Upper lobe of left lung (tissue), 4 donors: ENCODE results near the gene BRD1.

ENCODE experiments used
- POLR2A ChIP-seq, 4 donors: fragments of 450-650 bp; IDR thresholded peaks; one replicate each; pipeline ENCODE4 v1.5.1; 2016 to 2017; ENCODE audit warnings: antibody characterized with exemption in 4 of 4, mild to moderate bottlenecking in 2 of 4
- TF ChIP-seq, protein P1 (sequence below), 6 experiments: fragments of 450-650 bp in 4 of 6; fragments of 200-600 bp in 2 of 6; sonication (generic) in 2 of 6; IDR thresholded peaks; one replicate each; pipeline ENCODE4 v1.5.1; 2016 to 2019; ENCODE audit warnings: antibody characterized with exemption in 6 of 6

DNA sequence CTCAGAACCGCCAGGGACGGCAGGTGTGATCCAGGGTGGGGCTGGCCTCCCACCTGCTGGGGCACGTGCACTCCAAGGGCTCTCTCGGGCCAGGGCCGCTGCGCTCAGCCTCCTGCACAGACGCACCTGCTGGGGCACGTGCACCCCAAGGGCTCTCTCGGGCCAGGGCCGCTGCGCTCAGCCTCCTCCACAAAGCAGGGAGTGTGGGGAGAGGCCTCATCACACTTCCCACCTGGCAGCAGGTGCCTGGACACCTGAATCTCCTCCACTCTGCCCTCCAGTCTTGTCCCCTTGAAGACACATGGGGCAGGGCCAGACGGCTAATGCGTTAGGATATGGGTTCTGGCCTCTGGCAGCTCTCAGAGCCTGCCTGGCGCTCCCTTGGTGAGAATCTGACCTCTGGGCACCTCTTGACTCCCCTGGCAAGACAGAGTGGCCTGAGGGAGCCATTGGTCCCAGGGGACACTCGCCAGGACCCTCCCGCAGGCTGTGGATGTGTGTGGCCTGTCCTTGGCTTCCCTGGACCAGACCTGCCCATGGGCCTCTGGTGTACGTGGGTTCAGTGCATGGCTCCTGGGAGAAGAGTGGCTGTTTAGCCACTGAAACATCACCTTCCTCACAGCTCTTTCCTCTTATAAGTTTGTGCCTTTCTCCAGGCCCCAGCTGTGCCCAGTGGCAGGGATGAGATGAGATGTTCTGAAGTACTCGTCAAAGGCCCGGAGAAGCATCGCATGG lies 73.5 kb downstream of the BRD1 start:
- TF ChIP-seq, protein P1, sequence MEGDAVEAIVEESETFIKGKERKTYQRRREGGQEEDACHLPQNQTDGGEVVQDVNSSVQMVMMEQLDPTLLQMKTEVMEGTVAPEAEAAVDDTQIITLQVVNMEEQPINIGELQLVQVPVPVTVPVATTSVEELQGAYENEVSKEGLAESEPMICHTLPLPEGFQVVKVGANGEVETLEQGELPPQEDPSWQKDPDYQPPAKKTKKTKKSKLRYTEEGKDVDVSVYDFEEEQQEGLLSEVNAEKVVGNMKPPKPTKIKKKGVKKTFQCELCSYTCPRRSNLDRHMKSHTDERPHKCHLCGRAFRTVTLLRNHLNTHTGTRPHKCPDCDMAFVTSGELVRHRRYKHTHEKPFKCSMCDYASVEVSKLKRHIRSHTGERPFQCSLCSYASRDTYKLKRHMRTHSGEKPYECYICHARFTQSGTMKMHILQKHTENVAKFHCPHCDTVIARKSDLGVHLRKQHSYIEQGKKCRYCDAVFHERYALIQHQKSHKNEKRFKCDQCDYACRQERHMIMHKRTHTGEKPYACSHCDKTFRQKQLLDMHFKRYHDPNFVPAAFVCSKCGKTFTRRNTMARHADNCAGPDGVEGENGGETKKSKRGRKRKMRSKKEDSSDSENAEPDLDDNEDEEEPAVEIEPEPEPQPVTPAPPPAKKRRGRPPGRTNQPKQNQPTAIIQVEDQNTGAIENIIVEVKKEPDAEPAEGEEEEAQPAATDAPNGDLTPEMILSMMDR (IDR thresholded peaks at IDR 0.05), result no peak
- no peak for TF ChIP-seq POLR2A (IDR thresholded peaks at IDR 0.05)
